ENCODE results near the gene LAMA5. TPM values are rescaled to one million over a fixed set of nuclear protein-coding genes. Genes with fewer than 3 reads are reported as not detected.

LAMA5 gene
- total RNA-seq, 6 experiments from 2014 or later, result 30.3 to 80.8 (median 47.1) TPM

GRCh38 chr20:62370115-62370806 lies 3.1 kb upstream of the LAMA5 start:
- 23% methylated on average over 4 of the region's 19 CpGs for WGBS (ENCODE audit: insufficient coverage, low coverage, low lambda C conversion rate, missing lambda C conversion rate)
- no peak for TF ChIP-seq POLR2A (IDR thresholded peaks at IDR 0.05)
- TF ChIP-seq CTCF (IDR thresholded peaks at IDR 0.05), result no peak
- intact Hi-C loops (cut with DNase I), result no loop called here

GRCh38 chr20:62369815-62370114 lies 2.7 kb upstream of the LAMA5 start:
- ATAC-seq (no peak), DNase-seq (no peak)
- intact Hi-C loops (cut with DNase I), result no loop called here
- peaks cover 0 to 59% (median 23%) of the 10 kb centered on the region in 4 donors for H3K4me1 ChIP-seq
- no peaks in the 10 kb centered on the region for H3K36me3 ChIP-seq
- H3K4me3 ChIP-seq, result no peak overlapping the region
- H3K27me3 ChIP-seq, result no peaks in the 10 kb centered on the region
- H3K9me3 ChIP-seq, result no peaks in the 10 kb centered on the region
- WGBS (ENCODE audit: insufficient coverage, low coverage, low lambda C conversion rate, missing lambda C conversion rate), result 58% methylated on average over 2 of the region's 4 CpGs
- peak overlapping the region in 1 of 3 donors; percentile 85 for H3K27ac ChIP-seq
- TF ChIP-seq CTCF (IDR thresholded peaks at IDR 0.05) (no peak), POLR2A (IDR thresholded peaks at IDR 0.05) (no peak)

More at GRCh38 chr20:62370115-62370806, 3.1 kb upstream of the LAMA5 start:
- no peaks in the 10 kb centered on the region for H3K9me3 ChIP-seq
- no peaks in the 10 kb centered on the region for H3K36me3 ChIP-seq
- ATAC-seq (peak in 3 of 4 donors; percentile 10 to 63 (median 22)), DNase-seq (no peak)
- H3K4me1 ChIP-seq, result peaks cover 0 to 56% (median 23%) of the 10 kb centered on the region in 4 donors
- H3K27ac ChIP-seq, result peak overlapping the region in 1 of 3 donors; percentile 85
- H3K4me3 ChIP-seq, result peak overlapping the region in 1 of 3 donors; percentile 11
- no peaks in the 10 kb centered on the region for H3K27me3 ChIP-seq

GRCh38 chr20:62368976-62369814 lies 2.1 kb upstream of the LAMA5 start:
- no peaks in the 10 kb centered on the region for H3K27me3 ChIP-seq
- H3K4me3 ChIP-seq, result peak overlapping the region in 1 of 3 donors; percentile 38
- peaks cover 0 to 59% (median 23%) of the 10 kb centered on the region in 4 donors for H3K4me1 ChIP-seq
- H3K9me3 ChIP-seq, result no peaks in the 10 kb centered on the region
- TF ChIP-seq CTCF (IDR thresholded peaks at IDR 0.05) (peak in 3 of 4 donors; percentile 27 to 40 (median 28)), POLR2A (IDR thresholded peaks at IDR 0.05) (peak; percentile 12)
- ATAC-seq, result peak; percentile 3 to 42 (median 21)
- WGBS (ENCODE audit: insufficient coverage, low coverage, low lambda C conversion rate, missing lambda C conversion rate), result 35% methylated on average over 11 of the region's 28 CpGs
- peak overlapping the region in 1 of 3 donors; percentile 85 for H3K27ac ChIP-seq
- no peaks in the 10 kb centered on the region for H3K36me3 ChIP-seq
- intact Hi-C loops (cut with DNase I), result no loop called here
- DNase-seq, result no peak

- peak in 3 of 4 donors; percentile 19 to 52 (median 50) for ATAC-seq
- Histone ChIP-seq H3K27me3 (no peaks in the 10 kb centered on the region), H3K4me1 (peaks cover 0 to 59% (median 23%) of the 10 kb centered on the region in 4 donors), H3K36me3 (no peaks in the 10 kb centered on the region), H3K9me3 (no peaks in the 10 kb centered on the region), H3K27ac (peak overlapping the region in 1 of 3 donors; percentile 85), H3K4me3 (peak overlapping the region in 1 of 3 donors; percentile 38)
- intact Hi-C loops (cut with DNase I), result no loop called here
- peak; percentile 36 for TF ChIP-seq POLR2A (IDR thresholded peaks at IDR 0.05)
- no peak for TF ChIP-seq CTCF (IDR thresholded peaks at IDR 0.05)
- DNase-seq, result peak in 2 of 3 donors; percentile 56 to 86
- 6% methylated on average over 3 of the region's 15 CpGs for WGBS (ENCODE audit: insufficient coverage, low coverage, low lambda C conversion rate, missing lambda C conversion rate)
These were observed 1.4 kb upstream of the LAMA5 start for GRCh38 chr20:62368392-62368975.

Data from right lobe of liver (tissue), 6 donors.